ENCODE measurements around the gene TMEM106C.
A peak's percentile ranks its signal among the peaks of the same experiment; 100 is the strongest.

Gene TMEM106C, protein sequence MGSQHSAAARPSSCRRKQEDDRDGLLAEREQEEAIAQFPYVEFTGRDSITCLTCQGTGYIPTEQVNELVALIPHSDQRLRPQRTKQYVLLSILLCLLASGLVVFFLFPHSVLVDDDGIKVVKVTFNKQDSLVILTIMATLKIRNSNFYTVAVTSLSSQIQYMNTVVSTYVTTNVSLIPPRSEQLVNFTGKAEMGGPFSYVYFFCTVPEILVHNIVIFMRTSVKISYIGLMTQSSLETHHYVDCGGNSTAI

DNA sequence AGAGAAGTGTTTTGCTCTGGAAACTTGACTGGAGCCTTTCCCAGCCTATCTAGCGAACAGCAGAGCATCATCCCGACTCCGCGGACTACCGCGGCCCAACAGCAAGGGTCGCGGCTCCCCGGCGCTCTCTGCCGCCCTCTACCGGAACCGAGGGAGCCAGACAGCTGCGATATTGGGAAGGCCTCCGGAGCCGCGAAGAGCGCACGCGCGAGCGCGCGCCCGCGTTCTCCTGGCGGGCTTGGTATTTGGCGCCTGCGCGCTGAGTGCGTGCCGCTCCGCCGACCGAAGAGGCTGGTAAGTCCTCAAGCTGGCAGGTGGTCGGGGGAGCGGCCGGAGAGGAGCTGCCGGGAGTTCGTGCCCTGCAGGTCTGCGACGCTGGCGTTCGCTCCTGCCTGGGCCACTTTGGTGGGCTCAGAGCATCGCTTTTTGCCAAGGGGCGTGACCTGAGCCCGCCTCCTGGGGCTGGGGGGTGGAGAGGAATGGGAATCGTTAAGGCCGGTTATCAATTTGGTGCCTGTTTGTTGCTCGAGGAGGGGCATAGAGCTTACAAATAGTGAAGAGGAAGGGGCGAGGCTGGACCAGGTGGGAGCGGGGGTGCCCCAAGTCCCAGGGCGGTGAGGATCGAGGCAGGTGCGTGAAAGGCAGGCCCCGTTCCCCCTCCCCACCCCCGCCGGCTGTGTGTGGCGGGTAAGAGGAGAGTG lies at the start of gene TMEM106C:
TSS of gene TMEM106C (plus strand) at position 257 of the 701 bp plus-strand sequence. CDS start 641 bp downstream, outside the sequence.
- peak; percentile 76 to 87 (median 87) for DNase-seq (ENCODE audit: low read depth in 3 of 3, low spot score in 1 of 3)

DNA sequence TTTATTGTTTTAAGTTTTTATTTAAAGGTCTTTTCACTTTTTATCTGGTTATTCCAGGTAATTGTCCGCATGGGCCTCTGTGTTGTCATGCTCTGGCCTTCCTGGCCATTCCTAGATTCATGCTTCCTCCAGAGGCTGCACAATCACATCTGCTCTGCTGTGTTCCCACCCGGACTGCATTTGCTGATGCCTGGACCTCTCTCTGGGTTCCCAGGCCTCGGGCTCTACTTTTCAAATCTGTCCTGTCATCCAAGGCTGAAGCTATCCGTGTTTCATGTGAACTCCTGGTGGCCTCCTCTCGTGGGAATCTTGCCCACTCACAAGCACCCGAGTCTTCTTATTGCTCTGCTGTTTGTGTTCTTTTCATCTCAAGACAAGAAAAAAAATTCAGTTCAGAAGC lies 42.5 kb upstream of the TMEM106C start:
- no peak for DNase-seq (ENCODE audit: low read depth in 3 of 3, low spot score in 1 of 3)

DNA sequence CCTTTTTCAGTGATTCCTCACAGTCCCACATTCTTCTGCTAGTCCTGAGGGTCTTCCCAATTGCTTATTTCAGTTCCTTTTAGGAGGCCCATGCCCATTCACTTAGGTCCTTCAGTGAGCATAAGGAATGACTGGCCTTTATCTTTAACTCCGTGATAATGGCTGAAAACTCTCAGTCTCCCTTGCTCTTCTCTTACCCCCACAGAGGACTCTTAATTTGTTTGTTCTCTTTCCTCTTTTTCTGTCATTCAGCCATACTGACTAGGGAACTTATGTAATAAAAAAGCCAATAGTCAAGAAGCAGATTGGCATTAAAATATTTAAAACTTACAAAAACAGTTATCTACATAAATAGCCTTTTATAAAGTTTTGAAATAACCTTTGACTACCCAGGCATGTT lies 41.5 kb upstream of the TMEM106C start:
- no peak for DNase-seq (ENCODE audit: low read depth in 3 of 3, low spot score in 1 of 3)

DNA sequence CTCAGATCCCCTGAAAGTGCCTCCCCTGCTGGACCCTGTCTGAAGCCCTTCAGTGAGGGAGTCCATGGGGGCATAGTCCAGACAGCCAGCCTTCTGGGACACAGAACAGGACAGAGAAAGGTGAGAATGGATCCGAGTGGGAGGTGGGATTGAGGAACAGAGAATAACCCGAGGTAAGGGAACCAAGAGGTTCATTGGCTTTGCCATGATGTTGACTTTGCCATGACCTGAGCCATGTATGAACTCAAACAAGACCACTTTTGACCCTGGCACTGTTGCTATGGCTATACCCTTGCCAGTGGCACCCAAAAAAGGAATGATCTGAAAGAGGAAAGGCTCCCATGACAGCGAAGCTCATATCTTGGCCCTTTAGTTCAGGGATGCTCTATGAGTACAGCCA lies 36.0 kb upstream of the TMEM106C start:
- no peak for DNase-seq (ENCODE audit: low read depth in 3 of 3, low spot score in 1 of 3)

DNA sequence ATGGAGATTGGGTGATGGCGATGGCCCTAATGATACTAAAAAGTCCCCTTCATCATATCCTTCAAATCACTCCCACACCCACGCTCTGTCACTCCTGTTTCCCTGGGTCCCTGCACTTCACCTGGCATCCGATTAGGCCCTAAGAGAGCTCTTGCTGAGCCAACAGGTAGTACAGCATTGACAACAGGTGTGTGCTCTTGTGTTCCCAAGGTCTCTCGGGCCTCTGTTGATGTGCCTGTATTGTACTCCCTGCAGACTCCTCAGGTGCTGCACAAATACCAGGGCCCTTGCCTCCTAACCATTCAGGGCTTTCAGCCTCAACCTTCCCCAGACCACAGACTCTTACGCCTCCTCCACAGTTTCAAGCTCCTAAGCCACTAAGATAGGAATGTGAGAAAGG lies 32.8 kb upstream of the TMEM106C start:
- no peak for DNase-seq (ENCODE audit: low read depth in 3 of 3, low spot score in 1 of 3)

DNA sequence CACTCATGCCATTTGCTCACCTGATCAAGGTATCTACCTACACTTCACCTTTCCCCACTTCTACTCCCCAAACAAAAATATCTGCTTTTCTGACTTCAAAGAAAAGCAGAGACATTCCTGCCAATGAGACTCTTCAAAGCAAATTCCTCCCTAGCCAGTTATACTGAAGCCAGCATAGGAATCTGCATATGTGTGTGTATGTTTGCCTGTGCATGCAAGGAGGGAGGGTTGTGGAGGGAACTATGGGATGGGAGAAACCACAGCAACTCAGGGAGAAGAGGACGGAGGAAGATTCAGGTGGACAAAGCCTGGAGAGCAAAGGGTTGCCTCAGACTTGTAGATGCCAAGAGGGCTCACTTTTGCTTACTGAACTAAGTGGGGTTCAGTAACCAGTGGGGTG lies 32.2 kb upstream of the TMEM106C start:
- no peak for DNase-seq (ENCODE audit: low read depth in 3 of 3, low spot score in 1 of 3)

DNA sequence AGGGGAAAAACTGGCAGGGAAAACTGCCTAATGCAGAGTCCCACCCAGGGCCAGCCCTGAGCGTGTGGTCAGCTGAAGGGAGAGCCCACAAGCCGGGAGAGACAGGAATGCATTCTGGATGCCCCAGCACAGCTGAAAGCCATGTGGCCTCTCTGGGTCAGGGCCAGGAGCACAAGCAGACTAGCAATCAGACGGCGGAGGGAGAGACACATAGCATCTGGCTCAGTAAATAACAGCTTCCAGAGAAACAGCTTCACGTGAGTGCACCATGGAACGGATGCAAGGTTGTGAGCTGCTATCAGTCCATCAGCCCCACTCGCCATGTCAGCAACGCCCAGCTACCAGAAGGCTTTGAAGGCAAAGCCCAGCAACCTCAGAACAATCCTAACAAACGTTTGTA lies 28.2 kb upstream of the TMEM106C start:
- DNase-seq (ENCODE audit: low read depth in 3 of 3, low spot score in 1 of 3): no peak

DNA sequence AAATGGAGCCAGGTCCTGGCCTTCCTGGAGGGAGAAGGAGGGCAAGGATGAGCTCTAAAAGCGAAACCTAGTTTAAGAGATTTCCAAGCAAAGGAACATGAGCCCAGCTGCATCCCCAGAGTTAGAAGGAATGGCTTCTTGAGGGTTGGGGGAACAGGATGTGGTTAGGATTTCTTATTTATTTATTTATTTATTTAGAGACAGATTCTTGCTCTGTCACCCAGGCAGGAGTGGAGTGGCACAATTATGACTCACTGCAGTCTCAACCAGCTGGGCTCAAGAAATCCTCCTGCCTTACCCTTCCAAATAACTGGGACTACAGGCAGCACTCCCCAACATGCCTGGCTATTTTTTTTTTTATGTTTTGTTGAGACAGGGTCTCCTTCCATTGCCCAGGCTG lies 25.3 kb upstream of the TMEM106C start:
- DNase-seq (ENCODE audit: low read depth in 3 of 3, low spot score in 1 of 3): no peak

DNA sequence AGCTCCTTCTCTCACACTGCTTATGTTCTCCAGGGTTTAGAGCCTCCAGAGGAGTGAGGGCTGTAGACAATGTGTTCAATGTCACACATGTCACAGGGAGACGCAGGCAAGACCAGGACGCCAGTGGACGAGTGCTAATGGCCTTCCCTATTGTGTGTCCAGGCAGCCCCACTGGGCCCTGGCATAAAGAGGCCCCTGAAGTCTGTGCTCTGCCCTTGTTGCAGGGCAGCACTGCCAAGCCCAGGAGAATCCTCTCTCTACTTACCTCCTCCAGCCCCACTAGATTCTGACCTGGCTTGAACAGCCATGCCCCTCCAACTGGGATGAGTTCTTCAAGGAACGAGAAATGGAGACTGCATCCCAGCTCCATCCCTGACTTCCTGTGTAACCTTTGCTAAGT lies 24.8 kb upstream of the TMEM106C start:
- no peak for DNase-seq (ENCODE audit: low read depth in 3 of 3, low spot score in 1 of 3)

DNA sequence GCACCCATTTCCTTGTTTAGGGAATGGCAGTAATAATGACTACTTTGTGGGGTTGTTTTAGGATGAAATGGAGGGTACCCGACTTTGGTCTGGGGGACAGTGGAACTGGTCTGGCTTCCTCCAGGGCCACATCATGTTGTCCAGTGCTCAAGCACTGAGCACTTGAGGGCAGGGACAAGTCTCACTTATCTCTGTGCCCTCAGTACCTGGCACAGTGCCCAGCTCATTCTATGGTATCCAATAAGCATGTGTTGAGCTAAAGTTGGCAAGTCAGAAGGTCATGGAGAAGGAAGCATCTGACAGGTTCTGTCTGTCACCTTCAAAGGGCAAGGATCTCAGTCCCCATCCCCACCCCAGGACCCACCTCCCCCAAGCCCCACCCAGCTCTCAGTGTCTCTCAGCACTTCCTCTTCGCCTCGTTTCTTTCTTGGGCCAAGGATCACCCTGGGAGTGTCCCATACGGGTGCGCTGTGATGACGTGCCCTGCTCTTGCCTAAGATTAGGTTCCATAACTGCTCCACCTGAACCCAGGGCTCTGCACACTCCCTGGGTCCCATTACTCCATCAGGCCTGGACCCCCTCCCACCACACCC lies 24.3 kb upstream of the TMEM106C start:
- no peak for DNase-seq (ENCODE audit: low read depth in 3 of 3, low spot score in 1 of 3)

DNA sequence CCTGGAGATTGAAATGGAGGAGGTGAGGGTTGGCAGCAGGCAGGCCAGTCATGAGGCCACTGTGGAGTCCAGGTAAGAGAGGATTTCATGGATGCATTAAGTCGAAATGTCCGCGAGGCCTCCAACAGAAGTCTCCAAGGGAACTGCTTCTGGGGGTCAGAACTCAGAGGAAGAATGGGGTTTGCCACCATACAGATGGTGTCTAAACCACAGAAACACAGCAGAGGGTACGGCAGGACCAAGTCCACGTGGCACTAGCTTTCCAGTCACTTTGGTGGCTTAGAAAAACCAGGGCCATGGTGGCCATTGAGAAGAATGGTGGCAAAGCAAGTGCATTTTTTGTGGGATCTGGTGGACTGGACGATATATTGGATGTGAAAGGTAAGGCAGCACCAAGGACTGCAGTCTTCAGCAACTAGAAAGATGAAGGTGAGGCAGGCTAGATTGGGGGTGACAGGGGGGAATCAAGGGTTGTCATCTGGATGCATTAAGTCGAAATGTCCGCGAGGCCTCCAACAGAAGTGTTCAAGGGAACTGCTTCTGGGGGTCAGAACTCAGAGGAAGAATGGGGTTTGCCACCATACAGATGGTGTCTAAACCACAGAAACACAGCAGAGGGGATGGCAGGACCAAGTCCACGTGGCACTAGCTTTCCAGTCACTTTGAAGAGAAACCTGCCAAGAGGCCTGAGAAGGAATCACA lies 22.5 kb upstream of the TMEM106C start:
- DNase-seq (ENCODE audit: low read depth in 3 of 3, low spot score in 1 of 3): no peak

DNA sequence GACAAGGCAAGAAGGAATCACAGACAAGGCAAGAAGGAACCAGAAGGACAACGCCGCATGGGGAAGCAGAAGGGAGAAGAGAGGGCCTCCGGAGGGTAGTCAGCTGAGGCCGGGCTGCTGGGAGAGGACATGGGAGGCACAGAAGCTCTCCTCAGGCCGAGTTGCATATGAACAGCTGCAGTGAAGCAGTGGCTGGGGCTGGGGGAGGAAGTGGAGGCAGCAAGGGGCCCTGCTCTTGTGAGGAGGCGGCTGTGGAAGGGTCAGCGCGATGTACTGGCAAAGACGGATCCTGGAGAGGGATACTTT lies 22.0 kb upstream of the TMEM106C start:
- no peak for DNase-seq (ENCODE audit: low read depth in 3 of 3, low spot score in 1 of 3)

DNA sequence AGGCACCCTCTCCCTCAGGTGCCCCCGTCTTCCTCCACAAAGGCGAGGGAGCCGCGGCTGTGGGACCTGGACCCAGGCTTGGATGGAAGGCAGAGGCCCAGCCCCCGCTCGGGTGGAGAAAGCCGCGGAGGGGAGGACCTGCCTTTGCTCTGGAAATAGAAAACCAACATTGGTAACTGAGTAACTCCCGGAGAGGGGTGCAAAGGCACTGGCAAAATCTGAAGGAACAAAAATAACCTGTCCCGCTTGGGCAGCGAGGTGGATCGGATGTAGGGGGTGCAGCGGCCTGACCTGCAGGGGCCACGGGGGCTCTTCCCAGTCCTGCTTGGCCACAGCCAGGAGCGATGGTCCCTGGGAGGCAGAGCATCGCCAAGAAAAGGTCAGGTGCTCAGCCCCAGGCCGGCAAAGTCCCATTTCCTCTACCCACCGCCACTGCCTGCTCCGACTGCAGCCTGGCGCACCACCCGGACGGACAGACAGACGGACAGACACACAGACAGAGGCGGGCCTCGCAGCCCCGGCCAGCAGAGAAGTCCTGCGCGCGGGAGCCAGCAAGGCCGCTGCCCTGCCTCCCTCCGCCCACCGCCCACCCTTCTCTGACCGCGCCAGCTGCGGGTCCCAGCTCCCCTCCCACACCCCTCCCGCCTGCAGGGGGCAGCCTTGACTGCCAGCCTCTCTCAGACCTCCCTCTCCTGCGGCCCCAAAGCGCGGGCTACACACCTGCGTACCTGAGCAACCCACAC lies 21.4 kb upstream of the TMEM106C start:
- DNase-seq (ENCODE audit: low read depth in 3 of 3, low spot score in 1 of 3): peak in 1 of 3 donors; percentile 23

DNA sequence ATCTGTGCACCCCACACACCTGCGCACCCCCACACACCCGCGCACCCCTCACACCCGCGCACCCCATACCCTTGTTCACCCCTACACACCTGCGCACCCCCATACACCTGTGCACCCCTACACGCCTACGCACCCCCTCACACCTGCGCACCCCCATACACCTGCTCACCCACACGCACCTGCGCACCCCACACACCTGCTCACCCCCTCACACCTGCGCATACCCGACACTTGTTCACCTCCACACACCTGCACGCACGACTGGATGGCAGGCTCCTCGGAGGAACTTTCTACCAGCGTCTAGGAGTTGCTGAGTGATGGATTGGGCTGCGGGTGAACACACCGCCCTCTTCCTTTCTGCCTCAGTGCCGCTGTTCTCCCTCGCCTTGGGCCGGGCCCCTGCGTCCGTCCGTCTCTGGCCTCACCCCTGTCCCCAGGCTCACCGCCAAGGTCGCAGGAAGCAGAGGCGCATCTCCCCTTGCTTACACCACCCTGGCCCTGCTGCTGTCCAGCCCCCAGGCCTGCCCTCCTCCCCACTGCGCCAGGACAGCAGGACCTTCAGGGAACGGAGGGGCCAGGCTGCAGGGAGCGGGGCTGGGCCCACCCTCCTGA lies 20.7 kb upstream of the TMEM106C start:
- DNase-seq (ENCODE audit: low read depth in 3 of 3, low spot score in 1 of 3): no peak

DNA sequence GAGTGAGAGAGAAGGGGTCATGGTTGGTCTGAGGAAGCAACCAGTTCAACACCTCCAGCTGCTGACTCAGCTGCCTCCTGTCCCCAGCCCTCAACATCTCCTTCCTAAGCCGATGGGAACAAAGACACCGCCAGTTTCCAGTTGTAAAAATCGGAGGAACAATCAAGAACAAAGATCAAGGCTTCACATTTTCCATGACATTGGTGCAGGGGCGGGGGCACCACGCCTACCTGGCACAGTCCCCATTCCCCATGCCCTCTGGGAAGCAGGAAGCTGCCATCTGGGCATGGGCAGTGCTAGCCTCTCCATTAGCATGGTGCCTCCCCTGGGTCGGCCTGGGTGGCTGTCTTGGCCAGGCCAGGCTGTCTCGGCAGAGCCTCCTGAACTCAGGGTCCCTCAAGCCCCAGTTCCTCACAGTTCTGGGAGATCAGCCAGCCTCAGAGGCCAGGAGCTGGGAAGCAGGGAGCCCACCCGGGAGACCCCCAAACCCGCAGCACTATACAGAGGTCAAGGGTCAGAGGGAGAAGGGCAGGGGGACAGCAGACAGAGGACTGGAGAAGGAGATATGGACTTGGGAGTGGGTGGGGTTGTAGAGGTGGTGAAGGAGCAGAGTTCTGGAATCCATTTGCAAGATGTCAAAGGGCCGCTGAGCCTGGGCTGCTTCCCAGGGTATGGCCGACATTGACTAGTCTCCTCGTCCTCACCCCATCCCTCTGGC lies 19.6 kb upstream of the TMEM106C start:
- no peak for DNase-seq (ENCODE audit: low read depth in 3 of 3, low spot score in 1 of 3)

DNA sequence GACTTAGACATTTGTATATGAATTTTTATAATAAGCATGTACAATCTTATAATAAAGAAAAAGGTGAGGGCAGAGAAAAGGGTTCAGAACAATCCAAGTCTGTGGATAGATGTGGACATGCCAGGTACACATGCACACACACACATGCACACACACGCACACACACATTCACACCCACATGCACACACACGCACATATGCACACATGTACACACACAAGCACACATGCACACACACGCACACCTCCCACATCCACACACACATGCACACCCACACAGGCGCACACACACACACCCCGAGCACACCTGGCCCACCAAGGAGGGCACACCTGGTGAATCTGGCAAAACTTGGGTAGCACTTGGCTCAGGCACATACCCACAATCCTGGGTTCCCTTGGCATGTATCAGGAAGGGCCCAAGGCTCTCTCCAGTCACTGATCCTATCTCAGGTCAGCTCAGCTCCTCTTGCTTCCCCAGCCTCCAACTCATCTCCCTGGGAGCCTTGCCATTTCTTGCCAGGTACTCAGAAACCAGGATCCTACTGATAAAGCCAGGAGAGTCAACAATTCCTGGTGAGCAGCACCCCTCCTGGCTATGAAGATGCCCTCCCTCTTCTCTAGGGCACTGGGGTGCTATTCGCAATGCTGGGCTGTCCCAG lies 18.6 kb upstream of the TMEM106C start:
- no peak for DNase-seq (ENCODE audit: low read depth in 3 of 3, low spot score in 1 of 3)

DNA sequence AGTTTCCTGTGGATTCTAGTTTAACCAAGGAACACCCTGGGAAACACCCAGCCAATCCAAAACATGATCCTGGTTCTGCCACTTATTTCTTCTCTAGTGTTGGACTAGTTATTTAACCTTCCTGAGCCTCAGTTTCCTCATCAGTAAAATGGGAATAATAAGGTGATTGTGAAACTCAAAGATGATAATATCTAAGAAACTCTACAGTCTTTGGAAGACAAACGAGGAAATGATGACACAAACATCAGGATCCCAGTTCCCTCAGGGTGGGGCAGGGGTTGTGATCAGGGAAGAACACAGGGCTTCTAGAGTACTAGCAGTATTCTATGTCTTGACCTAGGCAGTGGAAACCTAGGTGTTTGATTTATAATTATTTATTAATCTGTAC lies 18.1 kb upstream of the TMEM106C start:
- DNase-seq (ENCODE audit: low read depth in 3 of 3, low spot score in 1 of 3): no peak

DNA sequence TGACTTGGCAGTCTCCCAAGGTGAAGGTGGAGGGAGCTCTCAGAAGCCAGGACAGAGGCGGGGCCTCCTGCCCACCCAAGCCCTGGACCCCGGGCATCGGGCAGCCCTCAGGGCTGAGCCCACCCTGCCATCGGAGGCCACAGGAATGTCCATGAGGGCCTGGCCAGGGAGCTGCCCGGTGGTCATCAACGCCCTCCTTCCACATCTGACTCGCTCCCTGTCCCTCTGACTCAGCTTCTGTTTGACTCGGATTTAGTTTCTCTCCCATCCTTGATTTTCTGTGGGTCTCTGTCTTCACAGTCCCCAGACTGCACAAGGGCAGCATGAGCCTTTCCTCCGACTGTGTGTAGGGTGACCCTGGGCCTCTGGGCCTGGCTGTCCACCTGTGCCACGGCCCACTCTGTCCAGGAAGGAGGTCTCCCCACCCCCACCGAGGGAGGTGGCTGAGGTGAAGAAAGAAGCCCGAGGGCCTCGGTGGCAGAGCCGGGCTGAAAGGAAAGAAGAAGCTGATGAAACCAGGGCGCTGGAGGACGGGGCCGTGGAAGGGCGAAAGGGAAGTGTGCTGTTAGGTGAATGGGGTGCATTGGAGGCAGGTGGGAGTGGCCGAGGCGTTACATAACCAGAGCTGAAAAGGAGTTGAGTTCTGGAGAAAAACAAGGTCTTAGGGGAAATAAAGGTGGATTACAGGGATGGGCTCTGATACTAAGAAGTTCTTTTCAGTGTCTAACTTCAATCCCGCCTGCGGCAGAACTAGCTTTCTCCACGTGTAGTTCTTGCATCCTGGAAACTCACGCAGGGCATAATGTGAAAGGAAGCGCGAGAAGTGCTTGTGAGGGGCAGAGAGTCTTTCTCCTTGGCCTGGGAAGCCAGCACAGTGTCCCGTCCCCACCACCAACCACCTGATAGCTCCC lies 16.7 kb upstream of the TMEM106C start:
- no peak for DNase-seq (ENCODE audit: low read depth in 3 of 3, low spot score in 1 of 3)

DNA sequence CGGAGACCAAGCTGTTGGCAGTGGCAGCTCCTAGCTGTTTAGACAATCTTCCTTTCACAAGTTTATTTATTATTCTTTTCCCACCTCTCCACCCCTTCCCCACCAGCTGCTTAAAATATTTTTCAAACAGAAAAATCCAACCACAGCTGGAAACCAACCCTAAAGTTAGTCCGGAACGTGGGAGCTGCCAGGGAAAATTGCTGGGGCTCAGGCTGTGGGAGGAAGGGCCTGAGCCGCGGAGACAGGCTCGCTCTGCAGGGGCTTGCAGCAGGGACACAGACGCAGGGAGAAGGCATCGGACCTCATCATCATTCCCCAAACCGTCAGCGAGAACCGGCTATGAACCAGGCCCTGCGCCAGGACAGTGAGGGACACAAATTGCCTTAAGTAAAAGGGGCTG lies 16.1 kb upstream of the TMEM106C start:
- DNase-seq (ENCODE audit: low read depth in 3 of 3, low spot score in 1 of 3): no peak

Data from stimulated activated CD4-positive, alpha-beta T cell treated with anti-CD3 and anti-CD28 coated beads, TNF-alpha, amount 100 ng/mL, for 1 hour (primary cell).